Raji (cell line): ENCODE results near the gene POU2F2.

Experiments
- POLR2A ChIP-seq: IDR thresholded peaks from 2 replicates; pipeline ENCODE4 v1.6.1; 2011; ENCODE audit warnings: low read depth, low read length, control low read depth; ENCODE audit not compliant: insufficient read depth

The POU2F2 gene

DNA sequence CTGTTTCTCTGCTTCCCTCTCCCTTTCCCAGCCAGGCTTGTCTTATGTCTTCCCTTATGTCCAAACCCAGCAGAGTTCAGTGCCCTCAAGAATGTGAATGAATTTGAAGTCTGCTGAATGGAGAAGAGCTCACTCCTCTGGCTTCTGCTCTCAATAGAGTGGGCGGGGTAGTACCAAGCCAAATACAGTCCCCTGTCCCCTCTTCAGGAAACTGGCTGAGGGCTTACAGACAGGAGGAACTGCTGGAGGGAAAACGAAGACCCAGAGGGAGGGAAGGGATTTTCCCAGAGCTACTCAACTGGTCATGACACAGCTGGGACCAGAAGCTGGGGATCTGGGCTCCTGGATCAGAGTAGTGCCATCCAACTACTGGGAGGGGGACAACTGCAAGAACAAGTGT is 32.9 kb upstream of the POU2F2 start:
- TF ChIP-seq POLR2A: no peak

DNA sequence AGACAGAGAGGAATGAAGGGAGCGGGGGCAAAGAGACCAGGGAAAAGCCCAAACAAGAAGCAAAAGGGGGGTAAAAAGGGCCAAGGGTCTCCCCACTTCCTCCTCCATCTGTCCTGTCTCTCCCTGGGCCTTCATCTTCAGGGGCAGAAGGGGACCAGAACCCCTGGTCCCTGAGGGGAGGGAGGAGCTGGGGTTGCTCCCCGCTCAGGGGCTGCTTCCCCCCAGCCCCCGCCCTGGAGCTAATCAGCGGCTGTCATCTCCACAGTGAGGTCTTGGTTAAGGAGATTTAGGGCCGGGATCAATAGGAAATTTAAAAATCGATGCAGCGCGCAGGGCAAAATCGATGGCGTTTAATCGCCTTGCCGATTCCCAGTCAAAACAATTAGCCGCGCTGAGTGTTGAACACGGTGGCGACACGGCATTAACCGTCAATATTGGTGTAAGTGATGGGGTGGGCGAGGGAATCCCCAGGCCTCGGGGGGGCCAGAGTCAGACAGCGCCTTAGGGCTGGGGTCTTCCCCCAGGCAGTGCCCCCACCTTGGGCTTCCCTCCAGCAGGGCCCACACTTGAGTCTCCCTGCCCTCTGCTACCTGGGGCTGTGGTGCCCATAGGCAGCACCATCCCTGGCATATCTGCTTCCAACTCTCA is 29.5 kb upstream of the POU2F2 start:
- TF ChIP-seq POLR2A: no peak

DNA sequence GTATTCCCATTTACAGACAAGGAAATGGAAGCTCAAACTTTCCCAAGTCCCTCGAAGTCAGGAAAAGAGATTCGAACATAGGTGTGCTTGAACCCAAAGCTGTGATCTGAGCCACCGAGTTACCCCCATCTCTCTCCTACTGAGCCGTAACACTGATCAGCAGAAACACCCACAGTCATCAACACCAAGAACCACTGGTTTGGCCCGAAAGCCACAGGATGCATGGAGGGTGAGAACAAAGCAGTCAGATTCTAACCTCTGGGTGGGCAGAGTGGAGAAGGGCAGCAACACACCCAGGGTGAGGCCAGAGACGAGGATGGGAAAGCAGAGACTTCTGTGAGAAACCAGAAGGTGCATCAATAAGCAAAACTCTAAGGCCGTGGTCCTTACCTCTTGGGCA is 27.7 kb upstream of the POU2F2 start:
- no peak for TF ChIP-seq POLR2A

DNA sequence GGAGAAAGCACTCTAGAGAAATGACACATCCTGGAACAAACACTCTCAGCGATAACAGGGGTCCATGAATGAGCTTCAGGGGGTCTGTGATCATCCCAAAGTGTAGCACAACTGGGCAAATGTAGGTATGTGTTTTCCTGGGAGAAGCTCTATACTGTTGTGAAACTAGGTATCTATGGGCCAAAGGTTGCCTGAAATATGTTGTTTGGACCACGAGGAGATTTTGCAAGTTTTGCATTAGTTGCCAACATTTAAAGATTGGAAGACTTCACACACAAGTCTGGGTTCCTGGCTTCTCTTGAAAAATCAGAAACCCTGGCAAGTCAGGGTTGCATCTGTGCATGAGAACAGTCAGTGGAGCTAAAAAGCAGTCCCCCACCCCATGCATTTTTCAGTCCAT is 26.7 kb upstream of the POU2F2 start:
- TF ChIP-seq POLR2A: no peak

DNA sequence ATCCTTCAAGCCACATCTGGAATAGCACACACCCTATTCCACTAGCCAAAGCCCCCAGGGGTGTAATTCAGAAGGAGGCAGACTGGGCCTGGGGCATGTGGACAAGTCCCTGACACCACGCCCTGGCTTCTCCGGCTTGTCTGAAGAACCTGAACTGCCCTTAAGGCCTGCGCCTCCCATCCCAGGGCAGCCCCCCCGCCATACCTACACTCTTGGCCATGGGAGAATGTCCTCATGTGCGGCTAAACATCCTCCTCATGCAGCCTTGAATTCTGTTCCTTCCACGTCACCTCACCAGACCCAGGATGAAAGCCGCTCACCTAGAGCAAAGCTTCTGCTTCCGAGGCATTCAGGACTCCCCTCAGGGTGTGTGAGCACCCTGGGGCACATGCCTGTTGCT is 24.3 kb upstream of the POU2F2 start:
- TF ChIP-seq POLR2A: no peak

DNA sequence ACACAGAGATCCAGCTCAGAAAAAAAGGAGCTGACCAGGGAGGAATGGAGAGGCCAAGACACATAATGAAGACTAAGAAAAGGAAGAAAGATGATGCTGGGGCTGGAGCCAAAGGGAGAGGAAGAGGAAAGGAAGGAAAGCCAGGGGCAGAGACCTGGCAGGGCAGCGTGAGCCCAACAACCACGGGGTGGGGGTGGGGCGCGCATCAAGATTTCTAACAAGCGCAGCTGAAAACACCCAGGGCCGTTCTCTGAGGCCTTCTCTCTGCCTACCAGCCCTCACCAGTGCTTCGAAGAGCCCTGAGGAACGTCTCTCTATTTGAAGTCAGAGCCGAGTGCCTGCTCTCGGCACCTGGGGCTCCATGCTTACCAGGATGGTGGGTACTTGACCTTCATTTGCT is 23.6 kb upstream of the POU2F2 start:
- no peak for TF ChIP-seq POLR2A

DNA sequence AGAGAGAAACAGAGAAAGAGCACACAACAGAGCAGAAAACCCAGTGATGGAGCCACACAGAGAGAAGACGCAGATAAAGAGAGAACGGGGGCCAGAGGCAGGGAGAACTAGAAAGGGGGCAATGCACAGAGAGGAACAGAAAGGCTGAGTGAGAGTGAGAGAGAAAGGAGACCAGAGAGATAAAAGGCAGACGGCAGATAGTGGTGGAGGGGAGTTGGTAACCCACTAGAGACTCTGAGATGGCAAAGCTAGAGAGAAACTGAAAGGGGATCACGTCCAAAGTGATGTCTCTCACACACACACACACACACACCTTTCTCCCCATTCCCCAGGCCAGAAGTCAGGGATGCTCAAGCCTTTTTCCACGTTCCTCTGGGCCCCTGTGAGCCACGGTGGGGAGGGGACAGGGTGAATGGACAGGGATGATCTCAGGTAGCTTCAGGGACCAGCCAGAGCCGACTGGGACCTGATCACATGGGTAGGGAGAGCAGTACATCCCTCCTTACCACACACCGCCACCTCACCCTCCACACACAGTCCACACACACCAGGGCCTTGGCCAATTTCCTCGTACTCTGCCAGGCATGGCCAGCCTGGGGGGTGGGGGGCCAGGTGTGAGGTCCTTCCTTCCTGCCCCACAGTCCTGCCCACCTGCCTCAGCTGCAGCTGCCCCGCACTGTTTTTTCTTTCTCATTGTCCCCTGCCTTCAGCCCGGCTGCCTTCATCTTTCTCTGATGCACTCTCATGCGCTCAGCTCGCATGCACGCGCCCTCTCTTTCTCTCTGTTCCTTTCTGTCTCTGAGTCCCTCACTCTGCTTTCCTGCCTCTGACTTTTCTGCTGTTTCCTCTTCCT is 22.5 kb upstream of the POU2F2 start:
- no peak for TF ChIP-seq POLR2A

DNA sequence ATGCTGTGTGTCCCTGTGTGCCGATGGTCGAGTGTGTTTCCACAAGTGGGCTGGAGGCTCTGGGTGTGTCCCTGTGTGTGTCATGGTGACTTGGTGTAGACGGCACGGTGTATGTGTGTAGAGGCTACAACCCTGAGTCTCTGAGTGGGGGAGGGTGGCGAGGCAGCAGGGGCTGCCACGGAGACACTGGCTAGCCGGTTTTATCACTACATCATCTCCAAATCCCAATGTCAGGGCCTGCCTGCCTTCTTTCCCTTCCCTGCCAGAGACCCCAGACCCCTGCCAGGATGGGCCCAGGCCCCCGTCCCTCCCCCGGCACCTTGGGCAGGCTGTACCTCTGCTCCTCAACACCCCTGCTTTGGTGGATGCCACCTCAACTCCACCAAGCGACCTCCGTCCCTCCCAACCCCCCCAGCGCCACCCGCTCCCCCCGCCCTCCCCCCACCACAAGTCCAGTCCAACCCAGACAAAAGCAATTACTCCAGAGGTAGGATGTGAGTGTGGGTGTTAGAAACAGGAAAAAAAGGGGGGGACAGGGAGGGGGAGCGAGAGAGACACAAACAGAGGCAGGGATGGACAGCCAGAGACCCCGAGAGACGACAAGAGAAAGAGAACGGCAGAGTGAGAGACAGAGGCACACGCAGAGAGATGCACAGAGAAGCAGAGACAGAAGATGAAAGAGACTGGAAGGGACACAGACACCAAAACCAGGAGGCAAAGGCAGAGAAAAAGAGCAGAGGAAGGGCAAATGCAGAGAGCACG is 21.6 kb upstream of the POU2F2 start:
- no peak for TF ChIP-seq POLR2A

DNA sequence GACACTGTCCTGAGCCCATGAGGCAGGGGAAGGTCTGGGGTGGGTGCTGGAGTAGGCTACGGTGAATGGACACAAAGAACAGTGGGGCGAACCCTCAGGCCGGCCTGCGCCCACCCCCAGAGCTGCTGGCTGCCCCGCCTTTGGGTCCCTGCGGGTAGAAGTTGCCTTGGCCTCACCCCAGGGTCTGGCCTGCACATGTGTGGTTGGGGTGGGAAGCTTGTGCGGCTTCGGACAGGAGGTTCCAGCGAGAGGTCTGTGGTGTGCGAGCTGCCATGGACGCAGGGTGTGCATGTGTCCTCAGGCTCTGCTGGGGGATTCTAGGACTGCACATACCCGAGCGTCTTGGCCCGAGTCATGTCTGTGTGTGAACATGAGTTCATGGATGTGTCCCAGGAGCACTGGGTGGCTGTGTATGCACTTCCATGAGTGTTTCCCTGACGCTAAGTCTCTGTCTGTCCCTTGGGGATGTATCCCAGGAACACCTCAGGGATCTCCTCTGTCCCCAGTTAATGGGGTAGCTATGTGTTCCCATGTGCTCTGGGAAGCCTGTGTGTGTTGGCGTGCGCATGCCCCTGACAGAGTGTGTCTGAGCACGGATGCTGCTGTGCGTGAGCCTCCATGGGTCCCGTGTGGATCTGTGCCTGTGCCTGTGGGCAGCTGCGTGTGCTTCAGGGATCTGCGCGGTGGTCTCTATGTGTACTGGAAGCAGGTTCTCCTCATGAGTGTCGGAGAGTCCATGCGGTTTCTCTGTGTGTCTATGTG is 20.8 kb upstream of the POU2F2 start:
- no peak for TF ChIP-seq POLR2A

DNA sequence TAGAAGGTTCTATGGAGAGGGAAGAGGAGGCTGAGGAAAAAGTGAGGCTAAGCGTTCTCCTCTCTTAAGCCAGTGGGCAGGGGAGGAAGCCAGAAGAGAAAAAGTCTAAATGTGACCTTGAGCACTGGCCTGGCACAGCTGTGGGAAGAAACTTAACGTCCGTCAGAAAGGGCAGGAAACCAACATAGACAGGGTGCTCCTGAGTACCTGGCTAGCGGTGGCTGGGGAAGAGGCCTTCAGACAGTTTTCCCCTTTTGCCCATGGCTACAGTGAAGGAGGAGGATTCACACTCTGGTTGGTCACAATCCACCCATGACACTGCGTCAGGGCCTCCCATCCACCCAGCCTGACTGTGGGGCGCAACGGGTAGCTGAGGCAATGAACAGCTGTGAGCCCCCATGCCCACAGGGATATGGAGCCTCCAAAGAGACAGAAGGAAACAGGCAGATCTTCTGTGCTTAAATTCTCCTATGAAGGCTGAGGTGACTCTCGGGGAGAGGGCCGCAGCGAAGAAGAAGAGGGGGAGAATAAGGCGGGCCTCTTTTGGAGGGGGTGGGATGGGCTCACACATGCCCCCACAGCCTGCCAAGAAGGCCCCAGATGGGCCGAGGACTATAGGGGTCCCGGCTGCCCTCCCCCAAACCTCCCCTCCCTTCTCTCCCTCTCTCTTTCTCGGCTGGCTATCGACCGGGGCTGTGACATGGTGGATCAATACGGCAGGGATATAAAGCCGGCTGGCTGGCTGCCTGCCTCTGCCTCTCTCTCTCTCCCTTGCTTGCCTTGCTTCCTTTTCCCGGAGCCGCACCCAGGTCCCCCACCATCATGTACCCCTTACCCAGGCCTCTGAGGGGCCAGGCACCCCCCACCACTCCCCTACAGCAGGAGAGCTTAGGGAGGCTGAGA is 19.8 kb upstream of the POU2F2 start:
- TF ChIP-seq POLR2A: no peak

DNA sequence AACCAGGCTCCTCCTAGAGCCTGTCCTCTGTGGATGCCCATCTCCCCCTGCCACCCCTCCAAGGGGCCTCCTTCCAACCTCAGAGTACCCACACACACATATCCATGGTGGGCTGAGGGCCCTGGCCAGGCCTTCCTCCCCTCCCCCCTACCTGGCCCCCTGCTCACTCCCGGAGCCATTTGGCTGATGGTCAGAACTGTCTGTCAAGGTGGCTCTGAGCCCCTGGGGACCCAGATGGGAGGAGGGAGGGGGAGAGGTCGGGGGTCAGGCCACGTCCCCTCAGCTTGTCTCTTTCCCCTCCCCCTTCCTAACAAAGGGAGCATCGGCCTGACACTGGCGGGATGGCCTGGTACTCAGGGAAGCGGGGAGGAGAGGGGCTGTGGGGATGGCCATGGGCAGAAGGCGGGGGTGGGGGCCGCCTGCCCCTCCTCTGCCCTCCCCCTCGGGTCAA is 18.7 kb upstream of the POU2F2 start:
- no peak for TF ChIP-seq POLR2A

DNA sequence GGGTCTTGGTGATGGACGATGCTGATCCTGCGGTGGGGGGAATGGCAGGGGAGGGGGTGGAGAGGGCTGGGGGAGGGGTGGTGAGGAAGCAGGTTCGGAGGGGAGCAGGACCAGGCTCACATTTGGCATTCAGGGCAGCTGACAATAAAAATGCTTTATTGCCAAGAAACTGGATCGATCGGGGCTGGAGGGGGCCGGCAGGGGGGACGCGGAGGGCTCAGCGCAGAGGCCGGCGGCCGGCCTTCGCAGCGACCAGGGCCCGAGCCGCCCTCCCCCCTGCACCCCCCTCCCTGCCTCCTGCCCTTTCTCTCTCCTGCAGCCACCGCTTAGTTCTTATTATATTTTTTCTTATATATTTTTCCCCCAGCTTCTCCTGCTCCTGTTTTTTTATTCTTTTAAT is 18.1 kb upstream of the POU2F2 start:
- no peak for TF ChIP-seq POLR2A

DNA sequence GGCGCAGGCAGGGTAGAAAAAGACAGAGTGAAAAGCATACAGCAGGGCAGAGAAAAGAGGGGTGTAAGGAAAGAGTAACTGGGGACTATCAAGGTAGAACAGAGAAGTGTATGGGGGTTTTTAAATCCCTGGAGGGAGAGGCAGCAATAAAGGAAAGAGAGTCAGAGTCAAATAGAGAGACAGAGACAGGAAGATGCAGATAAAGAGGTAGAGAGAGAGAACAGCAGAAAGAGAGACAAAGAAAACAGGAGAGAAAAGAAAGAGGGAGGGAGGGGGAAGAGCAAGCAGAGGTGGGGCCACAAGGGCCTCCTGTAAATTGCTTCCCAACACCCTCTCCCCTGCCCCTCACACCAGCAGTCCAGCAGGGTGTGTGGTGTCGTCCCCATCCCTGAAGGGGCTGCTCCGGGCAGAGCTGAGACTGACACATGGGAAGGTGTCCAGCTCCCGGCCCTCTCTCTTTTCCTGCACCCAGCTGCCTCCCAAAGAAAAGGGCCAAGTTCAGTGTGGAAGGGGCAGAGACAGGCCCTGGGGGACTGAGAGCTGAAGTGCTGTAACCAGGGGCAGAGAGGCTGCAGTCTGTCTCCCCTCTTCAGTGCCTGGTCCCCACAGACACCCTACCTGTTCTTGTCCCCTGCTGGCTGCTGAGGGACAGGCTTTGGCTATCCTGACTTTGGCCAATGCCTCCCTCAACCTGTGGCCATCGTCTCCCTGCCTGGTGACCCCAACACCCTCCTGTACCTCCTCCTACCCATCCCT is 17.4 kb upstream of the POU2F2 start:
- TF ChIP-seq POLR2A: no peak
